Stimulated activated CD4-positive, alpha-beta T cell treated with anti-CD3 and anti-CD28 coated beads, Interleukin-12 subunit alpha, Interleukin-12 subunit beta, amount 100 ng/mL, for 24 hours (primary cell): Measurements from ENCODE around the gene LEF1.

Experiments
- DNase-seq, 2 experiments: peaks; one replicate each; pipeline ENCODE4 v3.0.0-alpha.2; 2020; ENCODE audit warnings: low read depth in 2 of 2

LEF1 gene

GRCh38 chr4:107999932-108000539 lies 168.7 kb downstream of the LEF1 start:
- DNase-seq, result no peak

GRCh38 chr4:107997794-107998193 lies 170.9 kb downstream of the LEF1 start:
- DNase-seq, result no peak
